ENCODE results near the gene SNX8. TPM values are rescaled to one million over a fixed set of nuclear protein-coding genes. Genes with fewer than 3 reads are reported as not detected.

SNX8 gene
- total RNA-seq, 1 experiment from 2014 or later = 40.6 TPM

GRCh38 chr7:2317556-2318293 is 3.5 kb upstream of the SNX8 start:
- Histone ChIP-seq H3K79me1 (ENCODE audit: insufficient read depth, low read depth, low read length, poor library complexity, severe bottlenecking) (no peaks in the 10 kb centered on the region), H2BK12ac (ENCODE audit: insufficient read length, low read depth, low read length) (no peak overlapping the region), H2BK15ac (ENCODE audit: low read depth, low read length) (no peak overlapping the region), H3K4me1 (ENCODE audit: insufficient read depth, low read length) (no peaks in the 10 kb centered on the region), H3K18ac (ENCODE audit: insufficient read length, low read depth, low read length) (no peak overlapping the region), H3K23ac (ENCODE audit: insufficient read length, low read depth, low read length) (no peak overlapping the region), H3K14ac (ENCODE audit: insufficient read depth, low read length) (no peak overlapping the region), H2BK5ac (ENCODE audit: insufficient read length, low read length) (no peak overlapping the region), H2BK20ac (ENCODE audit: low read depth, low read length, poor library complexity, severe bottlenecking) (no peak overlapping the region), H3T11ph (ENCODE audit: low read length) (no peak overlapping the region), H4K5ac (ENCODE audit: insufficient read length, low read depth, low read length) (no peak overlapping the region), H2BK120ac (ENCODE audit: low read depth, low read length, poor library complexity, severe bottlenecking) (no peak overlapping the region), H4K8ac (replicated peaks; ENCODE audit: insufficient read length, low read depth, low read length) (no peak overlapping the region), H3K56ac (ENCODE audit: insufficient read length, low read depth, low read length) (no peak overlapping the region), H4K20me1 (ENCODE audit: control insufficient read depth, insufficient read depth, insufficient read length) (no peaks in the 10 kb centered on the region), H3K27ac (ENCODE audit: insufficient read length, low read depth, low read length) (no peak overlapping the region), H3K23me2 (ENCODE audit: insufficient read length, low read depth, low read length, poor library complexity, severe bottlenecking) (no peaks in the 10 kb centered on the region), H2AFZ (ENCODE audit: low read length) (no peak overlapping the region), H3K9me3 (ENCODE audit: control insufficient read depth, low read depth, low read length) (no peaks in the 10 kb centered on the region), H3K27me3 (ENCODE audit: insufficient read depth, low read length) (no peaks in the 10 kb centered on the region), H3K9ac (ENCODE audit: extremely low read depth, insufficient read length, low read length) (no peak overlapping the region), H3K4me2 (ENCODE audit: insufficient read depth, insufficient read length, low read length) (no peak overlapping the region), H4K91ac (ENCODE audit: insufficient read length, low read depth, low read length) (no peak overlapping the region), H3K4ac (ENCODE audit: low read depth, low read length) (no peak overlapping the region), H3K79me2 (ENCODE audit: insufficient read depth, low read length) (no peaks in the 10 kb centered on the region; the same call in 1 of the 2 replicates), H2AK5ac (ENCODE audit: insufficient read length, low read length) (no peak overlapping the region)
- Mint-ChIP-seq H3K4me1 (peaks cover under 1 to 3% of the 10 kb centered on the region in 2 experiments), H3K9me3 (no peaks in the 10 kb centered on the region; a peak in 1 of 5 replicates), H3K4me3 (no peak overlapping the region; a peak in 1 of 5 replicates), H3K36me3 (ENCODE audit: insufficient read depth in 1 of 3, low read depth in 3 of 3) (no peaks in the 10 kb centered on the region), H3K27ac (no peak overlapping the region), H3K27me3 (ENCODE audit: low read depth) (no peaks in the 10 kb centered on the region; the same call in 1 of the 2 replicates)
- WGBS (ENCODE audit: extremely low coverage, insufficient read length, low lambda C conversion rate) = no CpG with 5 or more reads among the region's 12 CpGs
- no peak for DNase-seq
- no peak for TF ChIP-seq CTCF (conservative IDR thresholded peaks at IDR 0.05)

All from H9 (cell line).